GM18502 (cell line): ENCODE measurements around the gene PXN.

Source experiments
- ATAC-seq: cut with Tn5 transposase; IDR thresholded peaks from one replicate; pipeline ENCODE4 v1.9.1; 2021; ENCODE audit warnings: mild to moderate bottlenecking; ENCODE audit not compliant: unreplicated experiment, poor library complexity

The PXN gene

DNA sequence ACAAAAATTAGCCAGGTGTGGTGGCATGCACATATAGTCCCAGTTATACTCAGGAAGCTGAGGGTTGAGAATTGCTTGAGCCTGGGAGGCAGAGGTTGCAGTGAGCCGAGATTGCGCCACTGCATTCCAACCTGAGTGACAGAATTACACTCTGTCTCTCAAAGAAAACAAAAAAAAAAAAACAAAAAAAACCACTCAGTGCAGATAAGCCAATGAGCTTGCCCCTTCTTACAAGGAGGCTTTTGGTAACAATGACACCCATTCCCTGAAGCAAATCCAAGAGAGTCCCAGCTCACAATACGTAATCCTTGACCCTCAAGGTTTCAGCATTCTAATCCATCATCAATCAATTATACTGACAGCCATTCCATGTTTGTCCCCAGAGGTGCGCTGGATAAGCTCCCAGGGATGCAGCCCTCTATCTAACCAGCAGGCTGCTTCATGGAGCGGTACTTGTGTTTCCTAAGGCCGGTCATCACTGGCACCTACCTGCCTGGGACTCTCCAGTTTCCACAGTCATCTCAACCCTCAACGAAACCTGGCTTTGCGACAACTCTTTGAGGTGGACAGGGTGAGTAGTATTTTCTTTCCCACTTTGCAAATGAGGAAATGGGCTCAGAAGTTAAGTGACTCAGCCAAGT lies 83.4 kb downstream of the PXN start:
- ATAC-seq, result no peak

DNA sequence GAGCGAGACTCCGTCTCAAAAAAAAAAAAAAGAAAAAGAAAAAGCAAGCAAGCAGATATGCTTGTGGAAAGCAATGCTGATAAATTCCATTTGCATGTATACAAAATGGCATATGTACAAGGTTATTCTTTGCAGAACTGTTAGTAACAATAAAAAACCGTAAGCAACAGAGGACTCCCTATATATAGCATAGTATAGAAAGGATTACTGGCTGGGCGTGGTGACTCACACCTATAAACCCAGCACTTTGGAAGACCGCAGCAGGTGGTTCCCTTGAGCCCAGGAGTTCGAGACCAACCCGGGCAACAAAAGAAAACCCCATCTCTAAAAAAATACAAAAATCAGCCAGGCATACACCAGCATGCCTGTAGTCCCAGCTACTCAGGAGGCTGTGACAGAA lies 84.6 kb downstream of the PXN start:
- ATAC-seq, result no peak

DNA sequence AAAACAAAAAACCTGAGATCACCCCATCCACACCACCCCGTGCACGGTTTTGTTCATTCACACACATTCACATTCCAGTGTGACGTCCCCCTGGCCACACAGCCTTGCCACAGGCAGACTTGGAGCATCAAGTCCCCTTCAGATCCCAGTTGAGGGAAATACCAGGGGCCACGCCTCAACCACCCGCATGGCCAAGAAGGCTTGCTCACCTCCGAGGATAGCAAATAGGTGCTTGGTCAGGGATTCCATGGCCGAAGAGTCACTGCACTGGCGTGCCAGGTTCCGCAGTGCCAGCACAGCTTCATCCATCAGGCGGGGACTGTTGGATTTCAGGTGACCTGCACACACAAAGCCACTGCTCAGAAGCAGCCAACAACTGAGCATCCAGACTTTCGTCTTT lies 90.0 kb downstream of the PXN start:
- no peak for ATAC-seq

DNA sequence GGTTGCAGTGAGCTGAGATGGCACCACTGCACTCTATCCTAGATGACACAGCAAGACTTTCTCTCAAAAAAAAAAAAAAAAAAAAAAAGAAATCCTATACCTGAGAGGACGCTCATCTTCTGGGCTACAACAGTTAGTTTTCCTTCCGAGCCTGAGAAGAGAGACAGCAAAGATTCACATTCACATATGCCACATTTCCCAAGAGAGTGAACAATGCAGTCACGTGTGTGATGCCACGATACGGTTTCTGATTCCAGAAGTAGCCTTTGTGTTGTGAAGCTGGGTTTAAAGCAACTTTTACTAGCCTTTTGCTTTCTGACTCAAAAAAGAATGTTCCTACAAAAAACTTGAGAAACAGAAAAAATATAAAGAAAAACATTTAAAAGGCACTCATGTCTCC lies 90.5 kb downstream of the PXN start:
- no peak for ATAC-seq

DNA sequence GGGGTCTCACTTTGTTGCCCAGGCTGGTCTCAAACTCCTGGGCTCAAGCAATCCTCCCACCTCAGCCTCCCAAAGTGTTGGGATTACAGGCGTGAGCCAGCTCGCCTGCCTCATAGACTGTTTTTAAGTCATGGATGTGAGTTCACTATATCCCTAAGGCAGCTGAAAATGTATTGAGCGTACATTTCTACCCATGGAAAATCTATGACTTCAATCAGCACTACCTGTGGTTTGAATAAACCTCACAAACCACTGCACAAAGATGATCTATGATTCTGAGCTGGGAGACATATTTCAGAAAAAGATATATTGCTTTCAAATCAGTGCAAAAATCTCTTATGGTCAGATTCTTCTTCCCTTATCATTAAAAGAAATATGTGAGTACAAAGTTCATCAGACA lies 93.5 kb downstream of the PXN start:
- ATAC-seq, result no peak

DNA sequence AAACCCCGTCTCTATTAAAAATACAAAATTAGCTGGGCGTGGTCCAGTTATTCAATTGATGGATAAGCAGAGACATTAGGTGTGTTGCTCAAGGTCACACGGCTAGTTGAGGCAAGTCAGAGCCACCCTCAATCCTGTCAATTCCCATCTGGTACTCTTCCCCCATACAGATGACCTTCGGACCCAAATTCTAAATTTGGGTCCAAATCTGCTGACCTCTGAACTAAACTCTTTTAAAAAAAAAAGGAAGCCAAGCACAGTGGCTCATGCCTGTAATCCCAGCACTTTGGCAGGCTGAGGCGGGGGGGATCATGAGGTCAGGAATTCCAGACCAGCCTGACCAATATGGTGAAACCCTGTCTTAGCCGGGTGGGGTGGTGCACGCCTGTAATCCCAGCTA lies 94.9 kb downstream of the PXN start:
- ATAC-seq, result no peak

DNA sequence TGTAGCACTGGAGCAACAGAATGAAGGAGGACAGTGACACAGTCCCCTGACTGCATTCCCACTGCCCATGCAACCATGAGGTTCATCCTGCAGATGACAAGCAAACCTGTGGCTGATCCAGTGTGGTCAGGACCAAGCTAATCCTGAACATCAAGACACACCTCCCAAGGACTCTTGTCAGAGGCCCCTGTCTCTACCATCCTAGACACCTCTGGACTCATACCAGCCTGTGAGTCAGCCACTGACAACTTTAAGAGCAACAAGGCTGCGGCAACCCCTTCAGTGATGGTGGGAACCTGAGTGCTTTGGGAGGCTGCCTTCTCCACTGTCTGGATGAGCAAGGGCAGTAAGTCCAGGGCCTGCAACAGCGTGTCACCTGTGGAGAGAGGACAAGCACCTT lies 95.6 kb downstream of the PXN start:
- ATAC-seq, result no peak

DNA sequence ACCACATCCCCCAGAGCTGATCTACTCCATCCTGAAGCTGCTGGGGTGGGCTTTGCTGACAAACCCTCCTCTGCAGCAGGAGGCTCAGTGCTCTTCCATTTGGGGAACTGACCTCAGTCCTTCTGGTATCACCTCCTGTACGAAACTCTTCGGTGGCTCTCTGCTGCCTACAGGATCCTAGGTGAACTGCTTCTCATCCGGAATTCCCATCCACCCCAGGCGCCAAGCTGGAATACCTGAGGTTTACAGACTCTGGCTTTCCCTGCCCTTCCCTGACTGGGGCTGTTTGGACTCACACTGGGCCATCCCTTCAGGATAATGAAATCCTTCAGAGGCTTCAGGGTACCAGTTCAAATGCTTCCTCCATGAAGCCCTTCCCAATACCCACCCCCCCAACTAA lies 97.2 kb downstream of the PXN start:
- ATAC-seq, result no peak

DNA sequence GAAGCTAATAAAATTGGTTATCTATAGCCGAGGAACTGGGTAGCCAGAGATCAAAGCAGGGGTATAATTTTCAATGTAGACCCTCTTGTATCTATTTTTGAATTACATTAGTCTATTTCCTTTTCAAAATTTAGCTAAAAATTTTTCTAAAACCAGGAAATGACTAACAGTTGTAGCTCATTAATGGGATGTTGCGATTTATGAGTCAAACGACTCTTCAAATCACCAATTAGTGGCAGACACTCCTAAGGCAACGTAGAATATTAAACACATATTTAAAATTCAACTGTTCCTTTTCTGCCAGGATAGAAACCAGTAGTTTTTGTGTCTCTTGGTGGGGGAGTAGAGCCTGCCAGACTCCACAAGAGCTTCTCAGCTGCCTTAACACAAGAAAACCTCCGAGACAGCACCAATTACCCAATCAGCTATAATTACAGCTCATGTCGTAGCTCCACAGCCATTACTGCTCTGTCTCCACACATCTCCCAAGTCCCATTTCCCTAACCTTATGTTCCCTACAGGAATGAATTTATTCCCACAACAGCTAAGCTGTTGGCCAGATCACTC lies 97.9 kb downstream of the PXN start:
- ATAC-seq, result no peak

DNA sequence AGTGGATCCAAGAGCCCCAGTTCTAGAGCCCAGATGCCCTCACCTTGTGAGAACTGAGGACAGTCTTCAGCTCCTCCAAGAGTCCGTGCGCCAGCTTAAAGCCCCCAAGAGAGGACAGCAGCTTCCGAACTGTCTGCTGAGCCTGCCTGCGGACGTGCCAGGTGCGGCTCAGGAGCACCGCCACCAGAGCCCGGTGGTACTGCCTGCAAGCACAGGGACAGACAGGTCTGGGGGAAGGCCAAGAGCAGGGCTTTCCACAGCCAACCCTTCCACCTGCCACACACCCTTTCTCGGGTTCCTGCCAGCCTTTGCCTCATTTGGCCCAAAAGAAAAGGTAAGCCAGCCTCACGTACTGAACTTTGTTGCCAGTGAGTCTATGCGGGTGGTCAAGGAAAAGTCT lies 101.2 kb downstream of the PXN start:
- no peak for ATAC-seq

DNA sequence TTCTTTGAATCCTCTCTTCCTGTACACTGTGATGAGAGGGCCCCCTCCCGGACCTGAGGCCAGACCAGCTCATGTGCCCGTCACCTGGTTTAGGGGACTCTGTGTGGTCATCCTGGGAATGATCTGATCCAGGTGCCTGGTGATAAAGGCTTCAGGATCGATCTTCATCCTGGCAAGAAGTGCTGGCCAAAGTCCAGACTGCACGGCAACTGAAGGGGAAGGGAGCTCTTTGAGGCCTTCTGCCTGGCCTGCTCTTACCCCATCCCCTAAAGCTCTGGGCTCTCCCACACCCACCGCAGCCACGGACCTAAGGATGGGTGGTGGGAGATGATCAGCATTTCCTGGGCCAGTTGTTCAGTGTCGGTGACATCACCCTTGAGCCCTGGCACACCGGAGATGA lies 102.8 kb downstream of the PXN start:
- no peak for ATAC-seq

DNA sequence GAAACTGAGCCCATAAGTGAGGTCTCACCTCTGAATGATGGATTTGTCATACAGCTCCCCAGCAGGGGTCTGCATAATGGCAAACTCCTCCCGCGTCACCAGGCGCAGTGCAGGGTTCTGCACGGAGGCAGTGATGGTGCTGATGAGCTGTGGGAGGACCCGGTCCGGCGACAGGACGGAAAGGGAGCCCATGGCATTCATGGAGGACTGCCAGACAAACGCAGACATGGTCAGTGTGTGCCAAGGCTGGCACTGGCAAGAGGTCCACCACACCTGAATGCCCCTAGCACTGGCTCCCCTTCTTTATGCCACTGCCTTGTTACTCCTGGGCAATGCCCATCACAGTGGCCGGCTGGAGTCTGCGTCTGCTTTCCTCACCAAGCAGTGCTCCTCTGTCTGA lies 103.7 kb downstream of the PXN start:
- no peak for ATAC-seq
